Right ventricle myocardium inferior (tissue), 1 donor: ENCODE measurements around the gene STAMBPL1. TPM values are rescaled to one million over a fixed set of nuclear protein-coding genes. Genes with fewer than 3 reads are reported as not detected.

Experiments used
- ATAC-seq: fragments of 200-7000 bp; cut with Tn5 transposase; one replicate; pipeline ENCODE4 v1.9.1; 2020; ENCODE audit warnings: mild to moderate bottlenecking, moderate library complexity
- DNase-seq: peaks from one replicate; pipeline ENCODE4 v3.0.0; 2021; ENCODE audit errors: missing footprints
- intact Hi-C: fragments of 100-400 bp; cut with DNase I; formaldehyde crosslinking; loops from one replicate; pipeline ENCODE4 v1.11.0; 2022
- total RNA-seq: library from RNA; stranded (reverse); fragmentation: NEBNext Ultra II Directional; extraction: Animal tissue kit (Norgen Biotek cat#: 25700); gene quantifications from one replicate; pipeline ENCODE4 v1.2.1, GENCODE V29; 2021
- donor health status: DM: no; HTN: yes; CAD: no; lungs with severe emphysema.

Gene STAMBPL1
- total RNA-seq, 1 donor from 2014 or later: 2.0 TPM

GRCh38 chr10:88933564-88933963 lies 53.5 kb downstream of the STAMBPL1 start:
- intact Hi-C loops: no loop called here
- DNase-seq: no peak
- ATAC-seq: no peak

GRCh38 chr10:88934900-88935672 lies 55.0 kb downstream of the STAMBPL1 start:
- intact Hi-C loops: loop anchor here (1.0 kb wide), 2 partner anchors 52 to 281 kb away; no protein-coding TSS in a partner anchor
- peak; percentile 77 for DNase-seq
- peak; percentile 70 for ATAC-seq

GRCh38 chr10:88936656-88937055 lies 56.6 kb downstream of the STAMBPL1 start:
- DNase-seq (no peak), ATAC-seq (no peak)
- intact Hi-C loops: no loop called here

- intact Hi-C loops: no loop called here
- ATAC-seq (no peak), DNase-seq (no peak)
Measured at GRCh38 chr10:88938039-88938438, 58.0 kb downstream of the STAMBPL1 start.

GRCh38 chr10:88938938-88939337 lies 58.9 kb downstream of the STAMBPL1 start:
- no peak for DNase-seq
- intact Hi-C loops: no loop called here
- no peak for ATAC-seq

- DNase-seq (no peak), ATAC-seq (no peak)
- intact Hi-C loops: no loop called here
Measured at GRCh38 chr10:88941026-88941425, 61.0 kb downstream of the STAMBPL1 start.

GRCh38 chr10:88943778-88944177 lies 63.7 kb downstream of the STAMBPL1 start:
- intact Hi-C loops: no loop called here
- ATAC-seq (no peak), DNase-seq (no peak)

- intact Hi-C loops: no loop called here
- ATAC-seq: no peak
Measured at GRCh38 chr10:88944813-88945212, 64.8 kb downstream of the STAMBPL1 start.

GRCh38 chr10:88946200-88946599 lies 66.2 kb downstream of the STAMBPL1 start:
- ATAC-seq (no peak), DNase-seq (no peak)
- intact Hi-C loops: no loop called here

More at GRCh38 chr10:88944813-88945212, 64.8 kb downstream of the STAMBPL1 start:
- no peak for DNase-seq

GRCh38 chr10:88946965-88947590 lies 67.0 kb downstream of the STAMBPL1 start:
- intact Hi-C loops: no loop called here
- DNase-seq: no peak
- ATAC-seq: no peak

GRCh38 chr10:88949051-88949450 lies 69.0 kb downstream of the STAMBPL1 start:
- no peak for ATAC-seq
- no peak for DNase-seq
- intact Hi-C loops: no loop called here

GRCh38 chr10:88949912-88950837 lies 70.1 kb downstream of the STAMBPL1 start:
- no peak for ATAC-seq
- no peak for DNase-seq
- intact Hi-C loops: no loop called here

GRCh38 chr10:88952647-88953111 lies 72.6 kb downstream of the STAMBPL1 start, which contains the start of gene ACTA2:
Gene ACTA2 (minus strand): TSS chr10:88952773. CDS start chr10:88948930, 3,843 bp downstream.
- intact Hi-C loops: no loop called here
- ATAC-seq (peak; percentile 32), DNase-seq (peak; percentile 69)

GRCh38 chr10:88953662-88954061 lies 73.6 kb downstream of the STAMBPL1 start:
- DNase-seq (no peak), ATAC-seq (no peak)
- intact Hi-C loops: no loop called here

GRCh38 chr10:88954458-88955083 lies 74.5 kb downstream of the STAMBPL1 start:
- ATAC-seq: no peak
- no peak for DNase-seq
- intact Hi-C loops: no loop called here

GRCh38 chr10:88957381-88957780 lies 77.3 kb downstream of the STAMBPL1 start:
- ATAC-seq (no peak), DNase-seq (no peak)
- intact Hi-C loops: no loop called here

GRCh38 chr10:88958721-88959120 lies 78.7 kb downstream of the STAMBPL1 start:
- no peak for ATAC-seq
- intact Hi-C loops: no loop called here
- no peak for DNase-seq

- DNase-seq: no peak
- no peak for ATAC-seq
- intact Hi-C loops: no loop called here
Measured at GRCh38 chr10:88960802-88961201, 80.8 kb downstream of the STAMBPL1 start.

- intact Hi-C loops: no loop called here
- DNase-seq (no peak), ATAC-seq (no peak)
Measured at GRCh38 chr10:88961266-88961665, 81.2 kb downstream of the STAMBPL1 start.
